ENCODE measurements around the gene DCUN1D2.

DNA sequence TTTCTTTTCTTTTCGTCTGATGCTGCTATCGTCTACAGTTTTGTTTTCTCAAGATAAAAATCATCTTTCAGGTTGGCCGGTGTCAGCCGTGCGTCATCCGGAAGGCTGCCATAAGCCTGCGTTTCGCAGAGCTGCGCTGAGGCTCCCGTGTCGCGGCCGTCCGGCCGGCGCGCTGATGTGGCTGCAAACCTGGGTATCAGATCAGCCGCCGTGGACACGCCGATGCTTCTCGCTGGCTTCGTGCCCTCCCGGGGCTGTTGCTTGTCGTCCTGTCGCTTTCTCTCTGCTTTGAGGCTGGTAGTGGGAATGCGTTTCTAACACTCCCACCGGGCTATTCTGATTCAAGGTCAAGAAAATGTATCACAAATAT lies 48.2 kb upstream of the DCUN1D2 start:
- TF ChIP-seq, protein P1, sequence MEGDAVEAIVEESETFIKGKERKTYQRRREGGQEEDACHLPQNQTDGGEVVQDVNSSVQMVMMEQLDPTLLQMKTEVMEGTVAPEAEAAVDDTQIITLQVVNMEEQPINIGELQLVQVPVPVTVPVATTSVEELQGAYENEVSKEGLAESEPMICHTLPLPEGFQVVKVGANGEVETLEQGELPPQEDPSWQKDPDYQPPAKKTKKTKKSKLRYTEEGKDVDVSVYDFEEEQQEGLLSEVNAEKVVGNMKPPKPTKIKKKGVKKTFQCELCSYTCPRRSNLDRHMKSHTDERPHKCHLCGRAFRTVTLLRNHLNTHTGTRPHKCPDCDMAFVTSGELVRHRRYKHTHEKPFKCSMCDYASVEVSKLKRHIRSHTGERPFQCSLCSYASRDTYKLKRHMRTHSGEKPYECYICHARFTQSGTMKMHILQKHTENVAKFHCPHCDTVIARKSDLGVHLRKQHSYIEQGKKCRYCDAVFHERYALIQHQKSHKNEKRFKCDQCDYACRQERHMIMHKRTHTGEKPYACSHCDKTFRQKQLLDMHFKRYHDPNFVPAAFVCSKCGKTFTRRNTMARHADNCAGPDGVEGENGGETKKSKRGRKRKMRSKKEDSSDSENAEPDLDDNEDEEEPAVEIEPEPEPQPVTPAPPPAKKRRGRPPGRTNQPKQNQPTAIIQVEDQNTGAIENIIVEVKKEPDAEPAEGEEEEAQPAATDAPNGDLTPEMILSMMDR (IDR thresholded peaks at IDR 0.05) = no peak
- no peak for TF ChIP-seq EP300 (IDR thresholded peaks at IDR 0.05)
- no peak for TF ChIP-seq POLR2A (IDR thresholded peaks at IDR 0.05)
- no peak for TF ChIP-seq POLR2AphosphoS5 (IDR thresholded peaks at IDR 0.05)
